HG03558 (cell line): ENCODE results near the gene ATP5ME.
"Not testable (repeated sequence)": the region's sequence is repeated elsewhere in the genome, so short reads cannot be mapped to it uniquely, and the experiment has no call there.

Experiments
- ATAC-seq: cut with Tn5 transposase; IDR thresholded peaks from one replicate; pipeline ENCODE4 v1.9.1; 2021; ENCODE audit warnings: moderate number of reproducible peaks; ENCODE audit not compliant: unreplicated experiment; ENCODE audit errors: extremely low read depth

Gene ATP5ME, protein sequence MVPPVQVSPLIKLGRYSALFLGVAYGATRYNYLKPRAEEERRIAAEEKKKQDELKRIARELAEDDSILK

GRCh38 chr4:674172-675035, at the start of gene ATP5ME, which contains the start of gene MYL5:
ATP5ME (minus strand) TSS chr4:674276; CDS start chr4:674247, 29 bp downstream.
MYL5 (plus strand) TSS chr4:674542; CDS start chr4:678027, 3,485 bp downstream.
- ATAC-seq, result peak; percentile 74

DNA sequence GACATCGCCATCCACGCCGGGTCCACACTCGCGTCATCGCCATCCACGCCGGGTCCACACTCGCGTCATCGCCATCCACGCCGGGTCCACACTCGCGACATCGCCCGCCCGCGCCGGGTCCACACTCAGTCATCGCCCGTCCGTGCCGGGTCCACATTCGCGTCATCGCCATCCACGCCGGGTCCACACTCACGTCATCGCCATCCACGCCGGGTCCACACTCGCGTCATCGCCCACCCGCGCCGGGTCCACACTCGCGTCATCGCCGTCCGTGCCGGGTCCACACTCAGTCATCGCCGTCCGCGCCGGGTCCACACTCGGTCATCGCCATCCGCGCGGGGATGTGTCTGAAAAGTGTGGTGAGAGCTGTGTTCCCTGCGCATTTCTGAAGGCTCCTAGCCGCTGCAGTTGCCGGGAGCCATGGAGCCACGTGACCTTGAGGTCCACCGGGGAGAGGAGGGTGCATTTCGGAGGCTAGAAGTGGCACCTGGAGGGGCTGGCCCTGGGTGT, 48.8 kb upstream of the ATP5ME start:
- no peak for ATAC-seq

GRCh38 chr4:722169-722725, 48.2 kb upstream of the ATP5ME start:
- ATAC-seq, result no peak

DNA sequence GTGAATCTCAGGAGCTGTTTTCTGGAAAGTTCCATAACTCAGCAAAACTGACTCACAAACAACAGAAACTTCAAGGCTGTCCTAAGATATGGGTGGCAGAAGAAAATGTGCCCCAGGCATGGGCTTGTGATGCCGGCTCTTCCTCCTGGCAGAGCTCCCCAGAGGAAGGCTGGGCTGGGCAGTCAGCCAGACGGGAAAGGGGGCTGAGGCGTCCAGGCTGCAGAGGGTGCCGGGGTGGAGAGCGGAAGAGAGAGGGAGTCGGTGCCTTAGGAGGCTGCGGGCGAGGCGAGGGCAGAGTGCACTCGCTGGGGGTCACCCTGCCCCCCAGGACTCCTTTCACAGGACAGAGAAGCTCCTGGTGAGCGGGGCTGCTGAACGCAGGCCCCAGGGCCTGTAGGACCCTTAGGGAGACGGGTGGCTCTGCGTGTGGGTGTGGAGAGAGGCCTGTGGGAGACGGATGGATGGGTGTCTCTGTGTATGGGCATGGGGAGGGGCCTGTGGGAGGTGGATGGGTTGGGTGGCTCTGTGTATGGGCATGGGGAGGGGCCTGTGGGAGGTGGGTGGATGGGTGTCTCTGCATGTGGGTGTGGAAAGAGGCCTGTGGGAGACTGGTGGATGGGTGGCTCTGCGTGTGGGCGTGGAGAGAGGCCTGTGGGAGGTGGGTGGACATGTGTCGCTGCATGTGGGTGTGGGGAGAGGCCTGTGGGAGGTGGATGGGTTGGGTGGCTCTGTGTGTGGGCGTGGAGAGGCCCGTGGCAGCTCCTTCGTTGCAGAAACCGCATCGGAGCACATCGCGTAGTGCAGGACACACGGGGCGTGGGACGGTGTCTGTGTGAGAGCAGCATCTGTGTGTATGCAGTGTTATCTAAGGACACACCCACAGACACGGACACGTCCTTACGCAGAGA, 47.4 kb upstream of the ATP5ME start:
- ATAC-seq, result no peak

- ATAC-seq, result no peak
These were observed 46.2 kb upstream of the ATP5ME start for GRCh38 chr4:720111-720860.

DNA sequence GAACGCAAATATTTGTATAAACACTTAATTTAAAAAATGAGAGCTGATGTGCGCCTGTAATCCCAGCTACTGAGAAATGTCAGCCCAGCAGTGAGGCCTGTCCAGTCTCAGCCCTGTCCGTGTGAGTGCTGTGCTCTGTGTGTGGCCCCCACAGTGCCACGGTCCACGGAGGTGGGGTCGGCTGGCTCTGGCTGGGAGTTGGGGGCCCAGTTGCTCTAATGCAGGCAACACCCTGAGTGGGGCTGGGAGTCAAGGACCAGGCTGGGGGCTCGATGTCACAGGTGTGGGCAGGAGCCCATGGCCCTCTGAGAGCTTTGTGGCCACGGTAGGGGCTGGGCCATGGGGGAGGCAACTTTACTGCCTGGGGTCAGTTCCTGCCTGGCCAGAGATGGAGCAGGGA, 44.4 kb upstream of the ATP5ME start:
- ATAC-seq, result no peak

GRCh38 chr4:717601-718320, 43.7 kb upstream of the ATP5ME start:
- no peak for ATAC-seq

GRCh38 chr4:714087-714486, 40.0 kb upstream of the ATP5ME start:
- ATAC-seq, result no peak

DNA sequence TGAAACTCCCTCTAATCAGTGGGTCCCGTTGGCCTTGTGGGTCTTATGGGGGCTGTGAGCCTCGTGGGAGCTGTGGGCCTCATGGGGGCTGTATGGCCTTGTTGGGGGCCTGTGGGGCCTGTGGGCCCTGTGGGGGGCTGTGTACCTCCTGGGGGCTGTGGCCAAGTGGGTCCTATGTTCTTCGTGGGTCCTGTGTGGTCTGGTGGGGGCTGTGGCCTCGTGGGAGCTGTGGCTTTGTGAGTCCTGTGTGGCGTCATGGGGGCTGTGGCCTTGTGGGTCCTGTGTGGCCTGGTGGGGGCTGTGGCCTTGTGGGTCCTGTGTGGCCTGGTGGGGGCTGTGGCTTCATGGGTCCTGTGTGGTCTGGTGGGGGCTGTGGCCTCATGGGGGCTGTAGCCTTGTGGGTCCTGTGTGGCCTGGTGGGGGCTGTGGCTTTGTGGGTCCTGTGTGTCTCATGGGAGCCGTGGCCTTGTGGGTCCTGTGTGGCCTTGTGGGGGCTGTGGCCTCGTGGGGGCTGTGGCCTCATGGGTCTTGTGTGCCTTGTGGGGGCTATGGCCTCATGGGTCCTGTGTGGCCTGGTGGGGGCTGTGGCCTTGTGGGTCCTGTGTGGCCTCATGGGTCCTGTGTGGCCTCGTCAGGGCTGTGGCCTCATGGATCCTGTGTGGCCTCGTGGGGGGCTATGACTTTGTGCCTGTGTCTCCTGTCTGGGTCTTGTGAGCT, 39.0 kb upstream of the ATP5ME start:
- ATAC-seq, result no peak

DNA sequence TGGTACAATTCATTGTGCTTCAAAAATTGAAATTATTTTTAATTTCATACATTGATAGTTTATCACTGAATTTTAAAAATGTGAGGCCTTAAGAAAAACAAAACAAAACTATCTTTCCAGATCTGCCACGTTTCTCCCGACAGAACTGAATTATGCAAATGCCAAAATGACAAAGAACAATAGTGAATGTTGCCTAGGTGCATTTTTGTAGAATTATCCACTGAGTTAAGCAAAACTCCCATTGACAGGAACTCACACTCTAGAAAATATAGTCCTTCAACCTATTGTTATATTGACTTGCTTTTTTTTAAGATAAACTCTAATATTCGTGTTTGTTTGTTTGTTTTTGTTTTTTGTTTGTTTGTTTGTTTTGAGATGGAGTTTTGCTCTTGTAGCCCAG, 38.0 kb upstream of the ATP5ME start:
- no peak for ATAC-seq

DNA sequence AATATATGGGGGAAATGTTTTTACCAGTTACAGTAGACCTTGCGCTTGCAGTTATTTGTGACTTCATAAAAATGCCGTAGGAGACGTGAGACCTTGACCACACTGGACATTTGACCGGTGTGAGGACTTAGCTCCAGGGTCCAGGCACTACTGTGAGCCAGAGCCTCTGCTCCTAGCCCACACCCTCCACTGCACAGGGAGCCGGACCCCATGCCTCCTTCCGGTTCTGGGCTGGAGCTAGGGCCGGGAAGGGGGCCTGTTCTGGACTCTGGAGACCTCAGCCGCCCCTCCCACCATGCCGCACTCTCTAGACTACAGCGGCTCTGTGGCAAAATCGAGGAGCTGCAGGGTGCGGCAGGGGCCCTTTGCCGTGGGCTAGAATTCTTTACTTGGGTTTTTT, 36.8 kb upstream of the ATP5ME start:
- no peak for ATAC-seq

DNA sequence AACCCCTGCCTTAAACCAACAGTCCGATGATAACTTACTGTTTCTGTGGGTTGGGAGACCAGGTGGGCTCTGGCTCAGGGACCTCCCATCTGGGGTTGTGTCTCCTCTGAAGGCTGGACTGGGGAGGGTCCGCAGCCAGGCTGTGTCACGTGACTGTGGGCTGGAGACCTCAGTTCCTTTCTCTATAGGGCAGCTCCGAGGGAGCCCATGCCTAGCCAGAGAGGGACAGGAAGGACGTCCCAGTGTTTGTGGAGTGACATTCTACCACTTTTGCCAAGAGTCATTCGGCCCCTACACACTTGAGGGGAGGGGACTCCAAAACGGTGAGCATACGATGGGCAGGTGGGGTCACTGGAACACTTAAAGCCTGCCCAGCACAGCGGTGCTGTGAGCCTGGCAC, 36.0 kb upstream of the ATP5ME start:
- ATAC-seq, result no peak

GRCh38 chr4:709348-709747, 35.3 kb upstream of the ATP5ME start:
- no peak for ATAC-seq

DNA sequence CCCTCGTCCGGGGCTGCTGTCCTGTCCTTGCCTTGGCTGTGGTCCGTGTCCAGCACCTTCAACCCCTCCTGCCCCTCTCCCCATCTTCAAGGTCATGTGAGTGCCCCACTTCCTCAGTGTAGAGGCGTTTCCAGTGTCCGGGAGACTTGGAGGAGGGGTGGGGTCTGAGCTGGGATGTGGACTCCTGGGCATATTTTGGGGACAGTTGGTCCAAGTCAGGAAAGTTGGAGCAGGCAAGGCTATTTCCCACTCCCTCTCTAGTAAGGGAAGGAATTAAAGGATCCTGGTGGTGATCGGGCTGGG, 34.5 kb upstream of the ATP5ME start:
- ATAC-seq, result no peak

- ATAC-seq, result no peak
These were observed 34.0 kb upstream of the ATP5ME start for GRCh38 chr4:707929-708630.

- no peak for ATAC-seq
These were observed 32.9 kb upstream of the ATP5ME start for GRCh38 chr4:706834-707598.

- ATAC-seq, result not testable (repeated sequence)
These were observed 32.1 kb upstream of the ATP5ME start for GRCh38 chr4:706083-706633.
